ENCODE data around the gene PLXNB2.

PLXNB2 gene

GRCh38 chr22:50318356-50318697 lies 10.9 kb upstream of the PLXNB2 start:
- Histone ChIP-seq H3K27ac (no peak overlapping the region), H3K36me3 (no peaks in the 10 kb centered on the region), H3K9me3 (no peaks in the 10 kb centered on the region), H3K4me3 (no peak overlapping the region), H3K4me1 (no peaks in the 10 kb centered on the region), H3K27me3 (no peaks in the 10 kb centered on the region)
- DNase-seq = no peak
- intact Hi-C loops (cut with DNase I; ENCODE audit: low total_unique reads) = no loop called here
- TF ChIP-seq, protein P1, sequence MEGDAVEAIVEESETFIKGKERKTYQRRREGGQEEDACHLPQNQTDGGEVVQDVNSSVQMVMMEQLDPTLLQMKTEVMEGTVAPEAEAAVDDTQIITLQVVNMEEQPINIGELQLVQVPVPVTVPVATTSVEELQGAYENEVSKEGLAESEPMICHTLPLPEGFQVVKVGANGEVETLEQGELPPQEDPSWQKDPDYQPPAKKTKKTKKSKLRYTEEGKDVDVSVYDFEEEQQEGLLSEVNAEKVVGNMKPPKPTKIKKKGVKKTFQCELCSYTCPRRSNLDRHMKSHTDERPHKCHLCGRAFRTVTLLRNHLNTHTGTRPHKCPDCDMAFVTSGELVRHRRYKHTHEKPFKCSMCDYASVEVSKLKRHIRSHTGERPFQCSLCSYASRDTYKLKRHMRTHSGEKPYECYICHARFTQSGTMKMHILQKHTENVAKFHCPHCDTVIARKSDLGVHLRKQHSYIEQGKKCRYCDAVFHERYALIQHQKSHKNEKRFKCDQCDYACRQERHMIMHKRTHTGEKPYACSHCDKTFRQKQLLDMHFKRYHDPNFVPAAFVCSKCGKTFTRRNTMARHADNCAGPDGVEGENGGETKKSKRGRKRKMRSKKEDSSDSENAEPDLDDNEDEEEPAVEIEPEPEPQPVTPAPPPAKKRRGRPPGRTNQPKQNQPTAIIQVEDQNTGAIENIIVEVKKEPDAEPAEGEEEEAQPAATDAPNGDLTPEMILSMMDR (IDR thresholded peaks at IDR 0.05) = no peak

- Histone ChIP-seq H3K4me1 (no peaks in the 10 kb centered on the region), H3K27me3 (no peaks in the 10 kb centered on the region), H3K4me3 (no peak overlapping the region), H3K36me3 (no peaks in the 10 kb centered on the region), H3K27ac (no peak overlapping the region), H3K9me3 (no peaks in the 10 kb centered on the region)
- TF ChIP-seq, protein P1 (IDR thresholded peaks at IDR 0.05) = no peak
- intact Hi-C loops (cut with DNase I; ENCODE audit: low total_unique reads) = no loop called here
- DNase-seq = no peak
These were observed 10.2 kb upstream of the PLXNB2 start for GRCh38 chr22:50317674-50318073.

DNA sequence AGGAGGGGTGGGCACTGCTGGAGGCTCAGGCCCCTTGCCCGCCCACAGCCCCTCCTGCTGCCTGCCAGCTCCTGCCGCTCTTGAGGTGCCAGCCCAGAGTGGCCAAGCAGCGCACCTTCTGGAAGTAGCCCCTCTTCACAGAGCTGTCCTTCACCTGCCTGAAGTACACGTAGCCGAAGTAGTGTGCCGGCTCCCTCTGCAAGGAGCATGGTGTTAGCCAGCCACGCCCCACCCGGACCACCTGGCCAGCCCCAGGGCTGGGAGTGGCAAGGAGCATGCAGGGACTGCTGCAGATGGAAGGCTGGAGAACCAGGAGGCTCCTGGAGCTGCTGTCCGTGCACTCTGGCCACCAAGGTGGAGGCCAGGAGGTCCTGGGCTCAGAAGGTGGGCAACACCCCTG lies 9.7 kb upstream of the PLXNB2 start:
- Histone ChIP-seq H3K27ac (no peak overlapping the region), H3K4me1 (no peaks in the 10 kb centered on the region), H3K36me3 (no peaks in the 10 kb centered on the region), H3K4me3 (no peak overlapping the region), H3K9me3 (no peaks in the 10 kb centered on the region), H3K27me3 (no peaks in the 10 kb centered on the region)
- DNase-seq = no peak
- intact Hi-C loops (cut with DNase I; ENCODE audit: low total_unique reads) = no loop called here
- TF ChIP-seq, protein P1 (IDR thresholded peaks at IDR 0.05) = no peak

DNA sequence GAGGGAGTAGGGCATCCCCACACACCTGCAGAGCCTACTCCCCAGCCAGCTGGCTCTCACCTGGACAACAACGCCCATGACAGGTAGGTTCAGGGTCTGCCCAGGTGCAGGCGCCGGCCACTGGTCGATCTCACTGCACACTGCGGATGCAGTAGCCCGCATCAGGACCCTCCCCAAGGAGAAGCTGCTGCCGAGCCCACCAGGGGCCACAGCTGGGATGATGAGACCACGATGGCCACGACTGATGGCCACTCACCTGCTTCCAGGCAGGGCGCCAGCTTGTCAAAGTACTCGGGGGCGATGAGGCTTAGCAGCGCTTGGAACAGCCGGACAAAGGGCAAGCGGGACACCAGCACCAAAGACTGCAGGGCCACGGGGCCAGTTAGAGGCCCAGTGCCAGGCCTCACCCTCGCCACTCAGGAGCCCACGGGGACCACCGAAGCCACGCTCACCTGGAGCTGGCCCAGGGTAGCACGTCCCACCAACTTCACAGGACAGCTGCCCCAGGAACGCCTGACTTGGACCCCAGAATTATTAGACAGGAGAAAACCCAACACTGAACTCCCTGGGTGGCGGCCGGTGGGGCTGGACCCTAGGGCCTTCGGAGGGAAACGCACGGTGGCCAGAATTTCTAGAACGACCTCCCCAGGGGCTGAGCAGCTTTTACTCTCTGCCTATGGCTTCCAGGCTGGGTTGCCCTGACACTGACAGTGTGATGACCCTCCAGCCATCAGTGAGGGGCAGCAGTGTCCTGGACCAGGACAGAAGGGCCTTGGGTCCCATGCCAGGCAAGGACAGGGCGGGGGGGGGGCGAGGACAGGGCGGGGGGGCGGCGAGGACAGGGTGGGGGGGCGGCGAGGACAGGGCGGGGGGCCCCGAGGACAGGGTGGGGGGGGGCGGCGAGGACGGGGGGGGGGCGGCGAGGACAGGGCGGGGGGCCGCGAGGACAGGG lies 8.9 kb upstream of the PLXNB2 start:
- Histone ChIP-seq H3K4me3 (no peak overlapping the region), H3K4me1 (no peaks in the 10 kb centered on the region), H3K36me3 (no peaks in the 10 kb centered on the region), H3K27ac (no peak overlapping the region), H3K9me3 (no peaks in the 10 kb centered on the region), H3K27me3 (no peaks in the 10 kb centered on the region)
- intact Hi-C loops (cut with DNase I; ENCODE audit: low total_unique reads) = no loop called here
- TF ChIP-seq, protein P1 (IDR thresholded peaks at IDR 0.05) = no peak
- DNase-seq = no peak

DNA sequence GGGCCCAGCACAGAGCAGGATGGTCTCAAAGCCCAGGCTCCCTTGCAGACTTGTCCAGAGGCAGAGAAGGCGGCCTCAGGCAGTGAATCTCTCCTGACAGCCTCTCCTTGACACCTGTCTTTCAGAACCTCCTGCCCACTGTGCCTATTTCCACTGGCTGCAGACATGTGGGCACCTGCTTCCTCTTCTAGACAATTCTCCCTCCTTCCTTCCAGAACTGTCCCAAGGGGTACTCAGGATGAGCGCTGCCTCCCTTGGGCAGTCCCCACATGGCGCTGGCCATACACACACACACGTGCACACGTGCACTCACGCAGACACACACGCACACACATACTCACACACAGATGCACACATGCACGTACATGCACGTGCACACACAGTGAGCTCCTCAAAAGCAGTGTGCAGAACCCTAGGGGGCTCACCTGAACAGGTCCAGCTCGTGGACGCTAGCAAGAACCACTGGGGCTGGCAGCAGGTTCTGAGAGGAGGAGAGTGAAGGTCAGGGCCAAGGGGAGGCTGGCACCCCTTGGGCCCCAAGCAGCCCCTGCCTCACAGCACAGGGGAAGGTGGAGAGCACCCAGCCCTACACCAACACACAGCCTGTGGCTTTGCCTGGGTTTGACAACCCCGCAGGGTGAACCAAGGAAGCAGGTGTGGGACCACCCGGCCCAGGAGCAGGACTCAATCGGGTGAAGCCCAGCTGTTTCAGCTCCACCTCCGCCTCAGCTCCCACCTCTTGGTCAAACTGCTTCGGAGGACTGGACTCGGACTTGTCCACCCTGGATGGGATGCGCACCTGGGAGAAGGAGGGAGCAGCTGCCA lies 8.1 kb upstream of the PLXNB2 start:
- Histone ChIP-seq H3K4me1 (no peaks in the 10 kb centered on the region), H3K9me3 (no peaks in the 10 kb centered on the region), H3K27me3 (no peaks in the 10 kb centered on the region), H3K27ac (no peak overlapping the region), H3K36me3 (no peaks in the 10 kb centered on the region), H3K4me3 (no peak overlapping the region)
- intact Hi-C loops (cut with DNase I; ENCODE audit: low total_unique reads) = no loop called here
- TF ChIP-seq, protein P1 (IDR thresholded peaks at IDR 0.05) = no peak
- DNase-seq = no peak

All from tibial artery (tissue), 4 donors.